ENCODE results near the gene NPAP1. TPM values are rescaled to one million over a fixed set of nuclear protein-coding genes. Genes with fewer than 3 reads are reported as not detected.

Gene NPAP1
- polyA plus RNA-seq, 1 experiment, result not detected

DNA sequence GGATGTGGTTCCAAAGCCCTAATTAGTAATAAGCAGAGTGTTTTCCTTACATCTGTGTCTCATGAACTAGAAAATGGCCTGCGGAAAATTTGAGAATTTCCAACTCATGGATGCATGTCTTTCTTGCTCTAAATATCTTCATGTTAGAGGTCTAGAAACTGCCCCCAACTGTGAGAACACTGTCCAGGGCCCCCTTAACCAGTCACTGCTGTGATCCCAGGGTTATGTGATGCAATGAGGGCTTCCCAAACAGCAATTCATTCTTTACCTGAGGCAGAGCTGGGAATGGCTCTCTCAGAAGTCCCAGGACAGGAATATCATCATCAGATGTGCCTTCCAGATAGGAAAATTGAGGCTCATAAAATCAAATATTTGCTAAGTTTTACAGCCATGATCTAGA lies 8.2 kb downstream of the NPAP1 start:
- TF ChIP-seq CTCF (IDR thresholded peaks at IDR 0.05; ENCODE audit: insufficient read depth, low read depth, low read length), result no peak
- ChIA-PET CTCF (no interaction called here), POLR2A (no interaction called here)
- Histone ChIP-seq H3K4me3 (ENCODE audit: low read depth, low read length) (no peak overlapping the region), H3K36me3 (ENCODE audit: control insufficient read depth, insufficient read depth, low read length) (no peaks in the 10 kb centered on the region), H3K27me3 (ENCODE audit: control insufficient read depth, insufficient read depth, low read length) (no peaks in the 10 kb centered on the region)
- DNase-seq (ENCODE audit: low read depth), result no peak

DNA sequence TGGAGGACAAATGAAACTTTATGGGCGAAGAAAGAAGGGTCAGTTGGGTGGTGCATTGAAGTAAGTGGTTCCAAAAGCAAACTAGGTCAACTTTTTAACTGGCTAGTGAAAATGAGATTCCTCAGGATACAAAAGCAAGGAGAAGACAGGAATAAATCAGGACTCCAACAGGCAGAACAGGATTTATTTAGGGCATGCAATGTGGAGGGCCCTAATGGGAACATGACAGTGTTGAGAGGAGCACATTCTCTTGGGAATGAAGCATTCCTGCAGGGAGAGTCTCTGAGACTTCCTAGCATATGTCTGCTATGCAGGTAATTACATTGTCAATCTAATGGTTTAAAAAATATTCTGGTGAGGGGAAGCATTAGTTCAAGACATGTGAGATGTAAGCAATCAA lies 8.7 kb downstream of the NPAP1 start:
- POLR2A ChIA-PET, result no interaction called here
- H3K36me3 ChIP-seq (ENCODE audit: control insufficient read depth, insufficient read depth, low read length), result no peaks in the 10 kb centered on the region

GRCh38 chr15:24696201-24696600 lies 20.6 kb downstream of the NPAP1 start:
- Histone ChIP-seq H3K4me3 (ENCODE audit: low read depth, low read length) (no peak overlapping the region), H3K27me3 (ENCODE audit: control insufficient read depth, insufficient read depth, low read length) (no peaks in the 10 kb centered on the region), H3K36me3 (ENCODE audit: control insufficient read depth, insufficient read depth, low read length) (no peaks in the 10 kb centered on the region)
- no peak for DNase-seq (ENCODE audit: low read depth)
- TF ChIP-seq CTCF (IDR thresholded peaks at IDR 0.05; ENCODE audit: insufficient read depth, low read depth, low read length), result no peak
- POLR2A ChIA-PET, result no interaction called here
- CTCF ChIA-PET, result no interaction called here

More for the DNA sequence above, 8.7 kb downstream of the NPAP1 start:
- no peak for DNase-seq (ENCODE audit: low read depth)
- Histone ChIP-seq H3K4me3 (ENCODE audit: low read depth, low read length) (no peak overlapping the region), H3K27me3 (ENCODE audit: control insufficient read depth, insufficient read depth, low read length) (no peaks in the 10 kb centered on the region)
- no peak for TF ChIP-seq CTCF (IDR thresholded peaks at IDR 0.05; ENCODE audit: insufficient read depth, low read depth, low read length)
- CTCF ChIA-PET, result no interaction called here

DNA sequence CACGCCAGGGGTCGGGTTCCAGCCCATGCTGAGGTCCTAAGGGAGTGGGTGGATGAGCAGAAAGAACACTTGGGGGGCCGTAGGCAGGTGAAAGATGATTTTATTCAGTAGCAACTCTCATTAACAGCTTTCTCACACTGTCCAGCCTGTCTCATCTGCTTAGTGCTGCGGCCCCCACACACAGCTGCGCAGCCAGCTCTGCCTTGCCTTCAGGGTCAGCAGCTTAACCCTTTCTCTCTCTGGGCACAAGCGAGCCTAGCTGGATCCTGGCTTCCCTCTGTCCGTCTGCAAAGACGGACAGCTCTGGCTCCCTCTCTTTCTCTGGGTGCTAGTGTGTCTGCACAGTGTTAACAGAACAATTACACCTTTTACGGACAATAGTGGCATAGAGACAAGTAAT lies 21.3 kb downstream of the NPAP1 start:
- no peaks in the 10 kb centered on the region for H3K27me3 ChIP-seq (ENCODE audit: control insufficient read depth, insufficient read depth, low read length)
- POLR2A ChIA-PET, result no interaction called here
- no peak overlapping the region for H3K4me3 ChIP-seq (ENCODE audit: low read depth, low read length)
- TF ChIP-seq CTCF (IDR thresholded peaks at IDR 0.05; ENCODE audit: insufficient read depth, low read depth, low read length), result no peak
- H3K36me3 ChIP-seq (ENCODE audit: control insufficient read depth, insufficient read depth, low read length), result no peaks in the 10 kb centered on the region
- DNase-seq (ENCODE audit: low read depth), result no peak
- CTCF ChIA-PET, result no interaction called here

GRCh38 chr15:24718289-24719082 lies 42.9 kb downstream of the NPAP1 start:
- Histone ChIP-seq H3K36me3 (ENCODE audit: control insufficient read depth, insufficient read depth, low read length) (no peaks in the 10 kb centered on the region), H3K4me3 (ENCODE audit: low read depth, low read length) (no peak overlapping the region), H3K27me3 (ENCODE audit: control insufficient read depth, insufficient read depth, low read length) (no peaks in the 10 kb centered on the region)
- TF ChIP-seq CTCF (IDR thresholded peaks at IDR 0.05; ENCODE audit: insufficient read depth, low read depth, low read length), result no peak
- CTCF ChIA-PET, result interaction anchor here (0.7 kb wide), 1 partner anchor 23 kb away, joined by 3 read pairs; no protein-coding TSS in a partner anchor
- POLR2A ChIA-PET, result no interaction called here
- DNase-seq (ENCODE audit: low read depth), result no peak
